GM12875 (cell line): ENCODE results near the gene JADE2.
"Not testable (repeated sequence)": the region's sequence is repeated elsewhere in the genome, so short reads cannot be mapped to it uniquely, and the experiment has no call there.

ENCODE experiments used
- H3K4me3 ChIP-seq: one replicate; pipeline ENCODE4 v1.5.1; 2011; ENCODE audit warnings: low read depth, low read length, control low read depth
- TF ChIP-seq, protein P1 (sequence below): IDR thresholded peaks from 2 replicates; pipeline ENCODE4 v1.5.1; 2011; ENCODE audit warnings: low read depth, mild to moderate bottlenecking, control low read depth, inconsistent platforms, low read length, moderate library complexity, borderline replicate concordance; ENCODE audit not compliant: insufficient read depth

The JADE2 gene

DNA sequence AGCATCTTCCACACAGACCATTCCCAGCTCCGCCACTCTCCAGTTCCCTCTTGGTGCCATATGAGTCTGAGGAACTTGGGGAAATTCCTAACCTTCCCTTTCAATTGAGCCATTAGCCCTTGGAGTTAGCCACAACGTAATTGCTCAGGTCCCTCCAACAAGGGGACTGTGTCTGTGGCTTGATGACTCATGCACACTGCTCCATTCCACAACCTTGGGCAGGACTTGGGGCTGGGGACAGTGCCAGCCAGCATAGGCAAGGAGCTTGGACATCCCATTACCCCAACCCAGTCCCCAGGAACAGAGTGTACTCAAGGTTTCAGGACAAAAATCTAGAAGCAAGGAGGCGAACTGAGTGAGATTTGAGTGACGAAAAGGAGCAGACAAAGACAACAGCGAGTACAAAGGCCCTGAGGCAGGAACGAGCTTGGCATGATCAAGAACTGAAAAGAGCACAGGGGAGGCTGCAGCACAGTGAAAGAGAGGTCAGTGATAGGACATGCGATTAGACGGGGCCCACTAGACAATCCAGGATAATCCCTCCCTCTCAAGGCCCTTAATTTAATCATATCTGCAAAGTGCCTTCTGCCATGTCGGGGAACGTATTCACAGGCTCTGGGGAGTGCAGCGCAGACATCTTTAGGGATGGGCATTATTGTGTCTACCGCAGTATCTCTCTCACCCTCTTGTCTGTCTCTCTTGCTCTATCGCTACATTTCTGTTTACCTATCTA, 16.0 kb upstream of the JADE2 start:
- TF ChIP-seq, protein P1, sequence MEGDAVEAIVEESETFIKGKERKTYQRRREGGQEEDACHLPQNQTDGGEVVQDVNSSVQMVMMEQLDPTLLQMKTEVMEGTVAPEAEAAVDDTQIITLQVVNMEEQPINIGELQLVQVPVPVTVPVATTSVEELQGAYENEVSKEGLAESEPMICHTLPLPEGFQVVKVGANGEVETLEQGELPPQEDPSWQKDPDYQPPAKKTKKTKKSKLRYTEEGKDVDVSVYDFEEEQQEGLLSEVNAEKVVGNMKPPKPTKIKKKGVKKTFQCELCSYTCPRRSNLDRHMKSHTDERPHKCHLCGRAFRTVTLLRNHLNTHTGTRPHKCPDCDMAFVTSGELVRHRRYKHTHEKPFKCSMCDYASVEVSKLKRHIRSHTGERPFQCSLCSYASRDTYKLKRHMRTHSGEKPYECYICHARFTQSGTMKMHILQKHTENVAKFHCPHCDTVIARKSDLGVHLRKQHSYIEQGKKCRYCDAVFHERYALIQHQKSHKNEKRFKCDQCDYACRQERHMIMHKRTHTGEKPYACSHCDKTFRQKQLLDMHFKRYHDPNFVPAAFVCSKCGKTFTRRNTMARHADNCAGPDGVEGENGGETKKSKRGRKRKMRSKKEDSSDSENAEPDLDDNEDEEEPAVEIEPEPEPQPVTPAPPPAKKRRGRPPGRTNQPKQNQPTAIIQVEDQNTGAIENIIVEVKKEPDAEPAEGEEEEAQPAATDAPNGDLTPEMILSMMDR: no peak
- no peak overlapping the region for H3K4me3 ChIP-seq

DNA sequence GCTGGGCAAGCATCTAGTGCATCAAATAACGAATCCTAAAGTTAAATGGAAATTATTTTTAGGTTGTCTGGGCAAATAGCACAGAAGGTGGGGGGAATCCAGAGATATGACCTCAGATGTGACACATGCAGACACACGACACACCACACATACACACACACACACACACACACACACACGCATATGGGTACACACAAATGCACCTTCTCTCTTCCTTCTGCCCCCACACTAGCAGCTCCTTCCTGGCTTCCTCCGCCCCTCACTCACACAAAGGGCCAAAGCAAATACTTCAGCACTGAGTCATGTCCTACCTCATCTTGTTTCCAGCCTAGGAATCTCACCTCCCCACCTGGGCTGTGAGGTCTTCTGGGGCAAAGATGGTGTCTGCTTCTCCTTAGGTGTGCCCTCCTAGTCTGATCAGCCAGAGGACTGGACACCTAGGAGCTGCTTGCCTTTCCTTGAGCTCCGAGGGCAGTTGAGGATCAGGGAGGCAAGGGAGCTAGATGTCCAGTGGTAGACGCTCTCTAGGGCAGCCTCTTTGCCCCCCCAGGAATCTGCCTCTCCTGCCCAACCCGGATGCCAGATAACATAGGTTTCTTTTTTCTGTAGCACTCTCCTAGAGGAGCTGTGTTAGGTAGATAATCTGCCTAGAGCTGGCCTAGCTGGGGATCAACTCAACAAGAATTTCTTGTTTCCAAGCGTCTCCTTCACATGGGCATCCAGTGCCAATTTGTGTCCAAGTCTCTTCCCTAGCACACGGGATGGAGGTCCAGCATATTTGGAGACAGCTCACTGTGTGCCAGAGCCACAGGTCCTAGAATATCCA, 14.3 kb upstream of the JADE2 start:
- no peak overlapping the region for H3K4me3 ChIP-seq
- TF ChIP-seq, protein P1: no peak

DNA sequence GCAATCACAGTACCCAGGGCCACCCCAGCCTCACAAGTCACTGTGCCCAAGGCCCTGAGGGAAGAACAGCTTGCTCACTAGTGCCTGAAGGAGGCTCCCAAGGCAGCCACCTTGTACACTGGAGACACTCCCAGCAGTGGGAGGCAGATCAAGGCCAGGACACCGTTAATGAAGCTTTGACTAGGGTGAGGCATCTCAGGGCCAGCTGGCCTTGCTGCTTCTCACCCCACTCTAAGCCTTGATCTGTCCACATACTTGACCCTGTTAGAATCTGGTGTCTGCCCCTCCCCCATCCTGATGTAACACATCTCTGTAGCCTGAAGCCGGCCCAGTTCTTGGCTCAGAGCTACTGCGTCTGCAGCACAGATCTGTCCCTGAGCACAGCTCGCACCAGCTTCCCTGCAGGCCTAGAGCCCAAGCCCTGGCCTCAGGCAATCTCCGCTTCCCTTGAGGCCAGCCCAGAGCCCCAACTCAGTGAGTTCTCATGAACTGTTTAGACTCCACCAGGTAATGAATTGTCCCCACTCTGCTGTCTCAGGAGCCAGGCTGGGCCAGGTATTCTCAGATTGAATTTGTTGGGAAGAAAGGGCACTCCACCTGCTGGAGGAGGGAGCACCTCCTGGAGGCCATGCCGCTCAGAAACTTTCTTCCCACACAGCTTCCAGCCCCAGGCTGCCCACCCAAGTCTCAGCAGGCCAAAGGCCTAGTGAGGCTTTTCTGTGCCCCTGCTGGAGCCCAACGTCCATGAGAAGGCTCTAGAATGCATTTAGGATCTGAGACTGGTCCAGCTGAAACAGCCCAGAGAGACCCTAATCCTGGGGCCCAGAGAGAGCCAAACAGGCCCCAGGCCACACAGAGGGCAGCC, 13.4 kb upstream of the JADE2 start:
- no peak overlapping the region for H3K4me3 ChIP-seq
- TF ChIP-seq, protein P1: no peak

DNA sequence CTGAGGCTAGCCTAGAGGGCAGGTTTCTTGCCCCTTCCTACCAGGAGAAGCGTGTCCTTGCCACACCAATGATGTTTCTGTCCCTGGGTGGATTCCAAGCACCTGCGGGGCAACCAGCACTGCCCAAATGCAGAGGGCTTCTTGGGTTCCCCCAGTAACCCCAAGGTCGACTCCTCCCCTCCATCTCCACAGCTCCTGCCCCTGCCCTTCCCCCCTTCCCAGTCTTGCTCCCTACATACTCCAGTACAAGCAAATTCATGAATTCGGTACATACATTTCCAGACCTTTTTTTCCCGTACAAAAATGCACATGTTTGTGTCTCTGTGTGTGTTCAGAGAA, 12.8 kb upstream of the JADE2 start:
- TF ChIP-seq, protein P1: no peak
- H3K4me3 ChIP-seq: no peak overlapping the region

DNA sequence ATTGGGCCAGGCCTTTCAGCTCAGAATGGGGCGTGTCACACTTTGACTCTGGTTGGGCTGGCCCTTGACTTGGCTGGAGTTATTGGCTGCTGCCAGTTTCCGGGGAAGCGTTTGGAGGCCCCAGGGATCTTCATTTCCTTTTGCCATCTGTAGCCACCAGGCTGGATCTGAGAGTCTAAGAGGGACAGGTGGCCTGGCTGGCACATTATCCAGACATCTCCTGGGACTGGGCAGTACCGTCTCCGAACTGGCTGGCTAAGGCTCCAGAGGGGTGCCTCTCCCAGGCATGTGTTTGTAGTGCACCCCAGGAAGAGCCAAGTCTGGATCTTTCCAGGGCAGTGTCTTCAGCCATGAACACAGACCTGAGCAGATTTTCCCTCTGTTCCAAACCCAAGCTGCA, 9.7 kb upstream of the JADE2 start:
- TF ChIP-seq, protein P1: no peak
- H3K4me3 ChIP-seq: no peak overlapping the region

DNA sequence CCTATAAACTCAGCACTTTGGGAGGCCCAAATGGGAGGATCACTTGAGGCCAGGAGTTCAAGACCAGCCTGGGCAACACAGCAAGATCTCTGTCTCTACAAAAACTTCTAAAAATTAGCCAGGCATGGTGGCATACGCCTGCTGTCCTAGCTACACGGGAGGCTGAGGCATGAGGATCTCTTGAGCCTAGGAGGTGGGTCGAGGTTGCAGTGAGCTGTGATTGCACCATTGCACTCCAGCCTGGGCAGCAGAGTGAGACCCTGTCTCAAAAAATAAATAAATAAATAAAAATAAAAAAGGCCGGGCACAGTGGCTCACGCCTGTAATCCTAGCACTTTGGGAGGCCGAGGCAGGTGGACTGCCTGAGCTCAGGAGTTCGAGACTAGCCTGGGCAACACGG, 8.5 kb upstream of the JADE2 start:
- not testable (repeated sequence) for H3K4me3 ChIP-seq

DNA sequence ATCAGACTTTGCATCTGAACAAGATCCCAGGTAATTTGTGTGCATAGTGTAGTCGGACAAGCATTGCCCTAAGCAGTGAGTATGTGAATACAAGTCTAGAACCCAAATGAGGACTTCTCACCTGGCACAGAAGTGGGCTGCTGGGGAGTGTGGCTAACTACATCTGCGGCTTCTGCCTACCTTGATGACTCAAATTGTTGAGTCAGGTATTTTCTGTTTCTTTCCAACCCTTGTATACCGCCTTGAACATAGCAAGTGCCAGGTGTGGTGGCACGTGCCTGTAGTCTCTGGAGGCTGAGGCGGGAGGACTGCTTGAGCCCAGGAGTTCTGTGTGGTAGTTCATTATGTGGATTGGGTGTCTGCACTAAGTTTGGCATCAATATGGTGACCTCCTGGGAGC, 7.9 kb upstream of the JADE2 start:
- TF ChIP-seq, protein P1: no peak
- H3K4me3 ChIP-seq: no peak overlapping the region
